Astrocyte (in vitro differentiated cells and primary cell): Measurements from ENCODE around the gene TMEM191C.
"Not testable (repeated sequence)": the region's sequence is repeated elsewhere in the genome, so short reads cannot be mapped to it uniquely, and the experiment has no call there.

Experiments
- EZH2 ChIP-seq: IDR thresholded peaks from 2 replicates; pipeline ENCODE4 v1.6.1; 2012; ENCODE audit warnings: mild to moderate bottlenecking, low read length, inconsistent platforms; ENCODE audit not compliant: insufficient read depth
- TF ChIP-seq, protein P1 (sequence below): IDR thresholded peaks from 2 replicates; pipeline ENCODE4 v1.5.1; 2011; ENCODE audit warnings: low read depth, mild to moderate bottlenecking, inconsistent platforms, low read length, moderate library complexity; ENCODE audit not compliant: insufficient read depth

DNA sequence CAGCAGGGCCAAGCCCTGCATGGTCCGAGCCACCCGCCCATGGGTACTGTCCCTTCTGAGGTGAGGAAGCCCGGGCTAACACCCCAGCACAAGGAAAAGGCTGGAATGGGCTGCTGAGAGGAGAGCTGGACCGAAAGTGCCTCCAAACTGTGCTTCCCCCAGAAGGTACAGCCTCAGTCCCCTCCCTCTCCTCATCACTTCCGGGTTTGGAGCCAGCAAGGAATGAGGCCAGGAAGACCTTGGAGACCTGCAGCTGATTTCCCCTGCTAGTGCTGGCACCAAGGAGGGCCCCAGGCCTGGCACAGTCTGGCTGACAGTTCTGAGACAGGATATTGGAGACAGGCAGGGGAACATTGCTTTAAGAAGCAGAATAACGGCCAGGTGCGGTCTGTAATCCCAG, 31.3 kb downstream of the TMEM191C start:
- TF ChIP-seq EZH2: not testable (repeated sequence)
- TF ChIP-seq, protein P1, sequence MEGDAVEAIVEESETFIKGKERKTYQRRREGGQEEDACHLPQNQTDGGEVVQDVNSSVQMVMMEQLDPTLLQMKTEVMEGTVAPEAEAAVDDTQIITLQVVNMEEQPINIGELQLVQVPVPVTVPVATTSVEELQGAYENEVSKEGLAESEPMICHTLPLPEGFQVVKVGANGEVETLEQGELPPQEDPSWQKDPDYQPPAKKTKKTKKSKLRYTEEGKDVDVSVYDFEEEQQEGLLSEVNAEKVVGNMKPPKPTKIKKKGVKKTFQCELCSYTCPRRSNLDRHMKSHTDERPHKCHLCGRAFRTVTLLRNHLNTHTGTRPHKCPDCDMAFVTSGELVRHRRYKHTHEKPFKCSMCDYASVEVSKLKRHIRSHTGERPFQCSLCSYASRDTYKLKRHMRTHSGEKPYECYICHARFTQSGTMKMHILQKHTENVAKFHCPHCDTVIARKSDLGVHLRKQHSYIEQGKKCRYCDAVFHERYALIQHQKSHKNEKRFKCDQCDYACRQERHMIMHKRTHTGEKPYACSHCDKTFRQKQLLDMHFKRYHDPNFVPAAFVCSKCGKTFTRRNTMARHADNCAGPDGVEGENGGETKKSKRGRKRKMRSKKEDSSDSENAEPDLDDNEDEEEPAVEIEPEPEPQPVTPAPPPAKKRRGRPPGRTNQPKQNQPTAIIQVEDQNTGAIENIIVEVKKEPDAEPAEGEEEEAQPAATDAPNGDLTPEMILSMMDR: not testable (repeated sequence)
